HCT116 (cell line): ENCODE measurements around the gene MOAP1. TPM values are rescaled to one million over a fixed set of nuclear protein-coding genes. Genes with fewer than 3 reads are reported as not detected.

Source experiments
- ATAC-seq: fragments of 200-7000 bp; cut with Tn5 transposase; 2 replicates; pipeline ENCODE4 v1.9.1; 2020; ENCODE audit warnings: mild to moderate bottlenecking, moderate library complexity
- BruUV-seq: library from RNA; stranded (reverse); fragments of 400-500 nt; replicated peaks from 2 replicates; lab custom pipeline; 2021; lab: Mats Ljungman, UMichigan
- CTCF ChIA-PET: fragments of 300-600 bp; sonication (Branson Sonifier 250); formaldehyde crosslinking; loops from one replicate; lab custom pipeline; 2021; ENCODE audit warnings: antibody characterized with exemption; lab: Charles Lee
- POLR2A ChIA-PET: fragments of 300-600, 350-600 bp; sonication (Branson Sonifier 250); formaldehyde crosslinking; loops from one replicate; lab custom pipeline; 2021; ENCODE audit warnings: antibody characterized with exemption; lab: Charles Lee
- RAD21 ChIA-PET, 2 experiments: fragments of 300-600 bp; sonication (Branson Sonifier 250); formaldehyde crosslinking; loops; one replicate each; lab custom pipeline; 2023; ENCODE audit warnings: low total read pairs in 2 of 2; ENCODE audit not compliant: uncharacterized antibody in 2 of 2, unreplicated experiment in 2 of 2, low non-redundant PET in 1 of 2; lab: Charles Lee
- DNase-seq: peaks from one replicate; pipeline ENCODE4 v3.0.0-alpha.2; 2010; ENCODE audit warnings: low read depth, low spot score
- H2AFZ ChIP-seq: fragments of 200-600 bp; shearing (Covaris generic), sonication (generic); 2 replicates; pipeline ENCODE4 v1.6.1; 2017; ENCODE audit warnings: low read depth, mixed run types, mixed read lengths, antibody characterized with exemption, low read length; ENCODE audit not compliant: poor library complexity, severe bottlenecking
- H3K27ac ChIP-seq: 2 replicates; pipeline ENCODE4 v1.5.1; 2012; ENCODE audit warnings: low read depth, low read length
- H3K27me3 ChIP-seq: fragments of 200-600 bp; sonication (generic); 2 replicates; pipeline ENCODE4 v1.6.1; 2016; ENCODE audit warnings: mixed run types, low read length, mixed read lengths; ENCODE audit not compliant: insufficient read depth
- H3K36me3 ChIP-seq, 2 experiments: fragments of 200-500 bp in 1 of 2; fragments of 200-600 bp in 1 of 2; sonication (Bioruptor generic) in 1 of 2; sonication (generic) in 1 of 2; 2 replicates each; pipeline versions ENCODE4 v1.5.1 to v1.6.1; 2014 to 2016; ENCODE audit warnings: low read length in 2 of 2, inconsistent platforms in 1 of 2, mixed read lengths in 1 of 2, mixed run types in 1 of 2; ENCODE audit not compliant: insufficient read depth in 2 of 2, control insufficient read depth in 1 of 2
- H3K4me1 ChIP-seq, 2 experiments: fragments of 200-600 bp in 1 of 2; sonication (generic) in 1 of 2; 2 replicates each; pipeline versions ENCODE4 v1.5.1 to v1.6.1; 2012 to 2017; ENCODE audit warnings: low read length in 2 of 2, inconsistent platforms in 1 of 2, mild to moderate bottlenecking in 1 of 2, mixed read lengths in 1 of 2, mixed run types in 1 of 2, moderate library complexity in 1 of 2; ENCODE audit not compliant: insufficient read depth in 2 of 2, control insufficient read depth in 1 of 2
- H3K4me2 ChIP-seq: fragments of 200-600 bp; sonication (generic); 2 replicates; pipeline ENCODE4 v1.6.1; 2017; ENCODE audit warnings: mixed run types, low read length, mixed read lengths
- H3K4me3 ChIP-seq, 2 experiments: fragments of 200-600 bp in 1 of 2; sonication (generic) in 1 of 2; replicated peaks in 1 of 2; 2 replicates each; pipeline ENCODE4 v1.5.1; 2011 to 2016; ENCODE audit warnings: low read length in 2 of 2, control low read depth in 1 of 2, low read depth in 1 of 2, mild to moderate bottlenecking in 1 of 2, mixed read lengths in 1 of 2, mixed run types in 1 of 2
- H3K79me2 ChIP-seq: fragments of 200-600 bp; sonication (generic); 2 replicates; pipeline ENCODE4 v1.6.1; 2017; ENCODE audit warnings: mild to moderate bottlenecking, mixed run types, low read length, moderate library complexity, mixed read lengths; ENCODE audit not compliant: insufficient read depth
- H3K9ac ChIP-seq: fragments of 200-600 bp; sonication (generic); 2 replicates; pipeline ENCODE4 v1.6.1; 2016; ENCODE audit warnings: low read length, mixed read lengths
- H3K9me2 ChIP-seq: fragments of 200-600 bp; sonication (generic), shearing (Covaris generic); 2 replicates; pipeline ENCODE4 v1.6.1; 2017; ENCODE audit warnings: mixed run types, mild to moderate bottlenecking, moderate library complexity; ENCODE audit not compliant: insufficient read depth
- H3K9me3 ChIP-seq, 2 experiments: fragments of 200-500 bp in 1 of 2; fragments of 200-600 bp in 1 of 2; sonication (Bioruptor generic) in 1 of 2; sonication (generic) in 1 of 2; 2 replicates each; pipeline ENCODE4 v1.6.1; 2014 to 2017; ENCODE audit warnings: low read length in 2 of 2, mixed read lengths in 2 of 2, inconsistent platforms in 1 of 2, low read depth in 1 of 2, mild to moderate bottlenecking in 1 of 2, mixed run types in 1 of 2, moderate library complexity in 1 of 2; ENCODE audit not compliant: control insufficient read depth in 1 of 2, insufficient read depth in 1 of 2
- H4K20me1 ChIP-seq: fragments of 200-600 bp; sonication (generic), shearing (Covaris generic); 2 replicates; pipeline ENCODE4 v1.6.1; 2017; ENCODE audit warnings: mixed run types, mild to moderate bottlenecking, moderate library complexity; ENCODE audit not compliant: insufficient read depth
- CBX3 ChIP-seq: IDR thresholded peaks from 2 replicates; pipeline ENCODE4 v1.6.1; 2012; ENCODE audit warnings: low read depth
- CEBPB ChIP-seq: IDR thresholded peaks from 2 replicates; pipeline ENCODE4 v1.6.1; 2012; ENCODE audit warnings: low read depth
- ELF1 ChIP-seq: IDR thresholded peaks from 2 replicates; pipeline ENCODE4 v1.6.1; 2012; ENCODE audit warnings: low read depth, borderline replicate concordance
- EZH2 ChIP-seq: fragments of 200-600 bp; sonication (generic); IDR thresholded peaks from 2 replicates; pipeline ENCODE4 v1.6.1; 2017; ENCODE audit warnings: antibody characterized with exemption, mixed run types
- EZH2phosphoT487 ChIP-seq: fragments of 200-600 bp; IDR thresholded peaks from 2 replicates; pipeline ENCODE4 v1.6.1; 2018; ENCODE audit warnings: antibody characterized with exemption, borderline replicate concordance
- FOSL1 ChIP-seq: IDR thresholded peaks from 2 replicates; pipeline ENCODE4 v1.6.1; 2012; ENCODE audit warnings: low read depth
- JUND ChIP-seq: IDR thresholded peaks from 2 replicates; pipeline ENCODE4 v1.6.1; 2012
- MAX ChIP-seq: IDR thresholded peaks from 2 replicates; pipeline ENCODE4 v1.6.1; 2012
- POLR2A ChIP-seq: IDR thresholded peaks from 2 replicates; pipeline ENCODE4 v1.7.0; 2011; ENCODE audit warnings: borderline replicate concordance; ENCODE audit not compliant: insufficient read depth, insufficient read length; ENCODE audit errors: extremely low read depth
- RAD21 ChIP-seq: IDR thresholded peaks from 2 replicates; pipeline ENCODE4 v1.6.1; 2012; ENCODE audit warnings: low read depth, mild to moderate bottlenecking
- SIN3A ChIP-seq: IDR thresholded peaks from 2 replicates; pipeline ENCODE4 v1.6.1; 2012; ENCODE audit warnings: low read depth
- SRF ChIP-seq: IDR thresholded peaks from 2 replicates; pipeline ENCODE4 v1.6.1; 2012; ENCODE audit warnings: low read depth
- TCF7L2 ChIP-seq: IDR thresholded peaks from 2 replicates; pipeline ENCODE4 v1.7.0; 2011; ENCODE audit warnings: borderline replicate concordance, inconsistent platforms; ENCODE audit not compliant: insufficient read depth, insufficient read length; ENCODE audit errors: extremely low read depth
- ZFX ChIP-seq: fragments of 450-650 bp; IDR thresholded peaks from 2 replicates; pipeline ENCODE4 v1.6.1; 2017
- intact Hi-C: fragments of 100-400 bp; cut with micrococcal nuclease; formaldehyde crosslinking; loops from 2 replicates; pipeline ENCODE4 v1.10.0; 2022
- total RNA-seq: library from RNA; stranded (reverse); gene quantifications from one replicate; pipeline ENCODE4 v1.2.1, GENCODE V29; 2021; ENCODE audit not compliant: unreplicated experiment
- TF ChIP-seq, protein P1 (sequence below), 3 experiments: fragments of 200-600 bp in 1 of 3; sonication (generic) in 1 of 3; IDR thresholded peaks in 2 of 3; conservative IDR thresholded peaks in 1 of 3; 2 replicates each; pipeline ENCODE4 v1.5.1; 2012 to 2017; ENCODE audit warnings: low read depth in 2 of 3, low read length in 2 of 3, antibody characterized with exemption in 1 of 3, borderline replicate concordance in 1 of 3, control low read depth in 1 of 3, mild to moderate bottlenecking in 1 of 3, mixed read lengths in 1 of 3, mixed run types in 1 of 3, moderate library complexity in 1 of 3; ENCODE audit not compliant: insufficient read depth in 1 of 3
- TF ChIP-seq, protein P2 (sequence below): IDR thresholded peaks from 2 replicates; pipeline ENCODE4 v1.6.1; 2012
- TF ChIP-seq, protein P3 (sequence below): IDR thresholded peaks from 2 replicates; pipeline ENCODE4 v1.6.1; 2011; ENCODE audit warnings: mild to moderate bottlenecking, low read length, moderate library complexity; ENCODE audit not compliant: insufficient replicate concordance; ENCODE audit errors: extremely low read depth

Gene MOAP1
- total RNA-seq, 1 experiment from 2014 or later, result 14.2 TPM

DNA sequence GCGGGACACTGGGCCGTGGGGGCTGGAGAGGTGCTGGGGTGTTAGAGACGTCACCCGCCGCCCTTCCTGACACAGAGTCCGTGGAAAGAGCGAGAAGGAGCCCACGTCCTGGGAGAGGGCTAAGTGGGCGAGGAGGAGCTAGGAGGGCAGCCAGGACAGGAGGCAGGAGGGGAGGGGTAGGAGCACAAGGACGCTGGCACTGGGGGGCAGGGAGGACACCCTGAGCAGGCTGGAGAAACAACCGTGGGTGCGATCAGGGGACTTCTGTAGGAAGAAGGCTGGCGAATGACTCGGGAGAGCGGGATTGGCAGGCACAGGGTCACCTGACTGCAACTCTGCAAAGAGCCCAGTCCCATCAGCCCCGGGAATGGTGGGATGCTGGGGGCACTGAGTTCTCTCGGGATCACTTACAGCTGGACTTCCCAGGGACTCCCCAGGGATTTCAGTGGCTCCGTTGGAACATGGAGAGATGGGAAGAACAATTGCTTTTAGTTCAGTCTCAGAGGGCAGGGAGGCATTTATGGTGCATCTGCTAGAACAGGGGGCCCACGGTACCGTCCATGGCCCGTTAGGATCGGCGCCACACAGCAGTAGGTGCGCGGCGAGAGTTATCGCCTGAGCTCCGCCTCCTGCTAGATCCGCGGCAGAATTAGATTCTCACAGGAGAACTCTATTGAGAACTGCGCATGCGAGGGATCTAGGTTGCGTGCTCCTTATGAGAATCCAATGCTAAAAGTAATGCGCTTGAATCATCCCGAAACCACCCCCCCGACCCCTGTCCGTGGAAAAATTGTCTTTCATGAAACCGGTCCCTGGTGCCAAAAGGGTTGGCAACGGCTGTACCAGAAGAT, 46.7 kb upstream of the MOAP1 start (continued):
- TF ChIP-seq, protein P1, sequence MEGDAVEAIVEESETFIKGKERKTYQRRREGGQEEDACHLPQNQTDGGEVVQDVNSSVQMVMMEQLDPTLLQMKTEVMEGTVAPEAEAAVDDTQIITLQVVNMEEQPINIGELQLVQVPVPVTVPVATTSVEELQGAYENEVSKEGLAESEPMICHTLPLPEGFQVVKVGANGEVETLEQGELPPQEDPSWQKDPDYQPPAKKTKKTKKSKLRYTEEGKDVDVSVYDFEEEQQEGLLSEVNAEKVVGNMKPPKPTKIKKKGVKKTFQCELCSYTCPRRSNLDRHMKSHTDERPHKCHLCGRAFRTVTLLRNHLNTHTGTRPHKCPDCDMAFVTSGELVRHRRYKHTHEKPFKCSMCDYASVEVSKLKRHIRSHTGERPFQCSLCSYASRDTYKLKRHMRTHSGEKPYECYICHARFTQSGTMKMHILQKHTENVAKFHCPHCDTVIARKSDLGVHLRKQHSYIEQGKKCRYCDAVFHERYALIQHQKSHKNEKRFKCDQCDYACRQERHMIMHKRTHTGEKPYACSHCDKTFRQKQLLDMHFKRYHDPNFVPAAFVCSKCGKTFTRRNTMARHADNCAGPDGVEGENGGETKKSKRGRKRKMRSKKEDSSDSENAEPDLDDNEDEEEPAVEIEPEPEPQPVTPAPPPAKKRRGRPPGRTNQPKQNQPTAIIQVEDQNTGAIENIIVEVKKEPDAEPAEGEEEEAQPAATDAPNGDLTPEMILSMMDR (IDR thresholded peaks at IDR 0.05 in 2 of 3, conservative IDR thresholded peaks at IDR 0.05 in 1 of 3; ENCODE audit: borderline replicate concordance in 1 of 3, insufficient read depth in 1 of 3, low read depth in 2 of 3, low read length in 2 of 3), result no peak
- no peak for TF ChIP-seq ELF1
- TF ChIP-seq, protein P2, sequence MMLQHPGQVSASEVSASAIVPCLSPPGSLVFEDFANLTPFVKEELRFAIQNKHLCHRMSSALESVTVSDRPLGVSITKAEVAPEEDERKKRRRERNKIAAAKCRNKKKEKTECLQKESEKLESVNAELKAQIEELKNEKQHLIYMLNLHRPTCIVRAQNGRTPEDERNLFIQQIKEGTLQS, result no peak
- TF ChIP-seq SIN3A, result no peak

- ChIA-PET RAD21 (no interaction called here), CTCF (no interaction called here), POLR2A (no interaction called here)
- no peaks in the 10 kb centered on the region for H3K9me3 ChIP-seq
- no peak overlapping the region for H2AFZ ChIP-seq
- no peak overlapping the region for H3K9ac ChIP-seq
- H4K20me1 ChIP-seq, result no peaks in the 10 kb centered on the region
- intact Hi-C loops, result no loop called here
- no peaks in the 10 kb centered on the region for H3K27me3 ChIP-seq
- BruUV-seq, result no TSS peak
- H3K9me2 ChIP-seq, result no peaks in the 10 kb centered on the region
- H3K27ac ChIP-seq, result no peak overlapping the region
- no peak for ATAC-seq
- H3K79me2 ChIP-seq, result no peaks in the 10 kb centered on the region
- no peak overlapping the region for H3K4me3 ChIP-seq
- no peak for DNase-seq
- peaks cover 8 to 13% of the 10 kb centered on the region in 2 experiments; a peak in 3 of 4 replicates for H3K36me3 ChIP-seq
- no peaks in the 10 kb centered on the region; a peak in 1 of 4 replicates for H3K4me1 ChIP-seq
- no peak overlapping the region for H3K4me2 ChIP-seq
- TF ChIP-seq RAD21, result no peak
- TF ChIP-seq CEBPB, result no peak
- TF ChIP-seq POLR2A, result no peak
- TF ChIP-seq, protein P2, result no peak
- TF ChIP-seq, protein P1 (IDR thresholded peaks at IDR 0.05 in 2 of 3, conservative IDR thresholded peaks at IDR 0.05 in 1 of 3; ENCODE audit: borderline replicate concordance in 1 of 3, insufficient read depth in 1 of 3, low read depth in 2 of 3, low read length in 2 of 3), result no peak
- TF ChIP-seq FOSL1, result no peak
- TF ChIP-seq MAX, result no peak
- no peak for TF ChIP-seq EZH2
- no peak for TF ChIP-seq SIN3A
- TF ChIP-seq, protein P3, sequence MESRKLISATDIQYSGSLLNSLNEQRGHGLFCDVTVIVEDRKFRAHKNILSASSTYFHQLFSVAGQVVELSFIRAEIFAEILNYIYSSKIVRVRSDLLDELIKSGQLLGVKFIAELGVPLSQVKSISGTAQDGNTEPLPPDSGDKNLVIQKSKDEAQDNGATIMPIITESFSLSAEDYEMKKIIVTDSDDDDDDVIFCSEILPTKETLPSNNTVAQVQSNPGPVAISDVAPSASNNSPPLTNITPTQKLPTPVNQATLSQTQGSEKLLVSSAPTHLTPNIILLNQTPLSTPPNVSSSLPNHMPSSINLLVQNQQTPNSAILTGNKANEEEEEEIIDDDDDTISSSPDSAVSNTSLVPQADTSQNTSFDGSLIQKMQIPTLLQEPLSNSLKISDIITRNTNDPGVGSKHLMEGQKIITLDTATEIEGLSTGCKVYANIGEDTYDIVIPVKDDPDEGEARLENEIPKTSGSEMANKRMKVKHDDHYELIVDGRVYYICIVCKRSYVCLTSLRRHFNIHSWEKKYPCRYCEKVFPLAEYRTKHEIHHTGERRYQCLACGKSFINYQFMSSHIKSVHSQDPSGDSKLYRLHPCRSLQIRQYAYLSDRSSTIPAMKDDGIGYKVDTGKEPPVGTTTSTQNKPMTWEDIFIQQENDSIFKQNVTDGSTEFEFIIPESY, result no peak
- no peak for TF ChIP-seq ZFX
- TF ChIP-seq SRF, result no peak
- TF ChIP-seq CBX3, result no peak
- no peak for TF ChIP-seq TCF7L2
- no peak for TF ChIP-seq EZH2phosphoT487
- no peak for TF ChIP-seq JUND
Measured at GRCh38 chr14:93230539-93230938, 45.8 kb upstream of the MOAP1 start.
